Measurements from ENCODE around the gene PTPRA.

The PTPRA gene

GRCh38 chr20:3040086-3040485, 166.8 kb downstream of the PTPRA start:
- H3K4me3 ChIP-seq (ENCODE audit: low read depth, low read length), result no peak overlapping the region
- DNase-seq (ENCODE audit: low read depth), result no peak
- TF ChIP-seq POLR2A (IDR thresholded peaks at IDR 0.05; ENCODE audit: extremely low read depth, insufficient read length) (no peak), MYC (IDR thresholded peaks at IDR 0.05; ENCODE audit: low read depth, low read length) (no peak), MAX (IDR thresholded peaks at IDR 0.05; ENCODE audit: low read depth, low read length) (no peak), CTCF (IDR thresholded peaks at IDR 0.05; ENCODE audit: low read depth, low read length) (no peak)

DNA sequence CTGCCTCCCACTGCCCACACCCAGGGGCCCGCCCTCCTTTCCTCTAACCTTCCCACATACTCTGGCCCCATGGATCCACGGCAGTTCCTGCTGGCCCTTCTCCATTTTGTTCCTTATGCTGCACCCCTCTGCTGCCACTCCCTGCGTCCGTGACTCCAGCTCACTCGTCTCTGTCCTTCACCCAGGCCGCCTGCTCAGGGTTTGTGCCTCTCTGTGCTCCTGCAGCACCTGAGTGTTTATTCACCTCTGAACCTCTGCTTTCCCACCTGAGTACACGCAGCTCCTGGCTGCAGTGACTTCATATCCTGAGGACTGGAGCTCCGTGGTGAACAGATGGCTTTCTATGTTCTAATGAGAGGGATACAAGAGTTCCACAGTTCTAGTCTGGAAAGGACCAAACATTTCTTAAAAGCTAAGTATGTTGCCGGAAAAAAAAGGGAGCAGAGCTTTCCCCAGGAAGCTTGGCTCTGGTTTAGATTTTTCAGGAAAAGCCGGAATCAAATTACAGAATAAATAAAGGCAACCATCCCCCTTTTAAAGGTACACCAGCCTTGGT, 168.7 kb downstream of the PTPRA start:
- H3K4me3 ChIP-seq (ENCODE audit: low read depth, low read length), result no peak overlapping the region
- no peak for TF ChIP-seq POLR2A (IDR thresholded peaks at IDR 0.05; ENCODE audit: extremely low read depth, insufficient read length)
- TF ChIP-seq MAX (IDR thresholded peaks at IDR 0.05; ENCODE audit: low read depth, low read length), result no peak
- TF ChIP-seq CTCF (IDR thresholded peaks at IDR 0.05; ENCODE audit: low read depth, low read length), result no peak
- no peak for TF ChIP-seq MYC (IDR thresholded peaks at IDR 0.05; ENCODE audit: low read depth, low read length)
- DNase-seq (ENCODE audit: low read depth), result no peak

- TF ChIP-seq MYC (IDR thresholded peaks at IDR 0.05; ENCODE audit: low read depth, low read length) (no peak), POLR2A (IDR thresholded peaks at IDR 0.05; ENCODE audit: extremely low read depth, insufficient read length) (no peak), MAX (IDR thresholded peaks at IDR 0.05; ENCODE audit: low read depth, low read length) (no peak), CTCF (IDR thresholded peaks at IDR 0.05; ENCODE audit: low read depth, low read length) (no peak)
- H3K4me3 ChIP-seq (ENCODE audit: low read depth, low read length), result no peak overlapping the region
- DNase-seq (ENCODE audit: low read depth), result no peak
These were observed 169.3 kb downstream of the PTPRA start for GRCh38 chr20:3042625-3043024.

DNA sequence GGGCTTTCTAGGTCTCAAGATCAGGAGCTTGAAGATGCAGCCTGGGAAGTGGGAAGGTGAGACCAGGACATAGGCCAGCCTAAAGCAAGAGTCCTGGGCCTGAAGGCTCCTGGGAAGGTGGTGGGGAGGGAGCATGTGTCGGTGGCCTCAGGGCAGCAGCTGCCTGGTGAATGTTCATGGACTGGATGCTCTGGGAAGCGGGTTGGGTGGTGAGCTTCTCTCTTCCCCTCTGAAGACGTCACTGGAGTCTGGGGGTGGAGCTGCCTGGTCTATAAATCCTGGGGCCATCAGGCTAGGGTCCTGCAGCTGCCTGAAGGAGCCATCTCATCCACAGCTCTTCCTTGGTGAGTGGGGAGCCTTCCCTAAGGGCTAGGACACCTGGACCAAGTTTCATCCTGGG, 170.0 kb downstream of the PTPRA start, which contains the start of gene GNRH2:
TSS of gene GNRH2 (plus strand) at position 301 of the 400 bp plus-strand sequence. CDS start 793 bp downstream, outside the sequence.
- no peak within 1 kb of the TSS for H3K4me3 ChIP-seq (ENCODE audit: low read depth, low read length)
- DNase-seq (ENCODE audit: low read depth), result no peak
- TF ChIP-seq POLR2A (IDR thresholded peaks at IDR 0.05; ENCODE audit: extremely low read depth, insufficient read length), result no peak
- no peak for TF ChIP-seq MYC (IDR thresholded peaks at IDR 0.05; ENCODE audit: low read depth, low read length)
- TF ChIP-seq CTCF (IDR thresholded peaks at IDR 0.05; ENCODE audit: low read depth, low read length), result no peak
- no peak for TF ChIP-seq MAX (IDR thresholded peaks at IDR 0.05; ENCODE audit: low read depth, low read length)

DNA sequence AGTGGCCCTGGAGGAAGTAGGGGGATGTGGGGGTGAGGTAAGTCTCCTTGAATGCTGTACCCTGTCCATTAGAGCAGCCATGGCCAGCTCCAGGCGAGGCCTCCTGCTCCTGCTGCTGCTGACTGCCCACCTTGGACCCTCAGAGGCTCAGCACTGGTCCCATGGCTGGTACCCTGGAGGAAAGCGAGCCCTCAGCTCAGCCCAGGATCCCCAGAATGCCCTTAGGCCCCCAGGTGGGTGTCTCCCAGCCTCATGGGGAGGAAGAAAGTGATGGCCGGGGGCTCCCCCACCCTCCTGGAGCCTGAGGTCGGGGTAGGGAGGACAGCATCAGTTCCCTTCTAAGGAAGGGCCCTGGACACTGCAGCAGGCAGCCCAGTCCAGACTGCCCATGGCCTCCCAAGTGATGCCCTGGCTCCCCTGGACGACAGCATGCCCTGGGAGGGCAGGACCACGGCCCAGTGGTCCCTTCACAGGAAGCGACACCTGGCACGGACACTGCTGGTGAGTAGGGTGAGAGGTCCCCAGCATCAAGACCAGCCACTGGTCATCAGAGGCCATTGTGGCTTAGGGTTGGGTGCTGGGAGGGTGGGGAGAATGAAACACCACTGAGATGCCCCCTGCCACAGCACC, 171.2 kb downstream of the PTPRA start:
- TF ChIP-seq POLR2A (IDR thresholded peaks at IDR 0.05; ENCODE audit: extremely low read depth, insufficient read length), result no peak
- no peak for TF ChIP-seq CTCF (IDR thresholded peaks at IDR 0.05; ENCODE audit: low read depth, low read length)
- TF ChIP-seq MAX (IDR thresholded peaks at IDR 0.05; ENCODE audit: low read depth, low read length), result no peak
- no peak for TF ChIP-seq MYC (IDR thresholded peaks at IDR 0.05; ENCODE audit: low read depth, low read length)
- DNase-seq (ENCODE audit: low read depth), result no peak
- peak overlapping the region; percentile 92 for H3K4me3 ChIP-seq (ENCODE audit: low read depth, low read length)
